Measurements from ENCODE around the gene STK32B. TPM values are rescaled to one million over a fixed set of nuclear protein-coding genes. Genes with fewer than 3 reads are reported as not detected.

The STK32B gene
- total RNA-seq, 1 donor from 2014 or later, result 4.3 TPM

GRCh38 chr4:5510504-5510903 is 459.2 kb downstream of the STK32B start:
- DNase-seq (ENCODE audit: low spot score), result no peak

GRCh38 chr4:5511791-5512190 is 460.5 kb downstream of the STK32B start:
- no peak for DNase-seq (ENCODE audit: low spot score)

GRCh38 chr4:5515646-5516045 is 464.4 kb downstream of the STK32B start:
- no peak for DNase-seq (ENCODE audit: low spot score)

DNA sequence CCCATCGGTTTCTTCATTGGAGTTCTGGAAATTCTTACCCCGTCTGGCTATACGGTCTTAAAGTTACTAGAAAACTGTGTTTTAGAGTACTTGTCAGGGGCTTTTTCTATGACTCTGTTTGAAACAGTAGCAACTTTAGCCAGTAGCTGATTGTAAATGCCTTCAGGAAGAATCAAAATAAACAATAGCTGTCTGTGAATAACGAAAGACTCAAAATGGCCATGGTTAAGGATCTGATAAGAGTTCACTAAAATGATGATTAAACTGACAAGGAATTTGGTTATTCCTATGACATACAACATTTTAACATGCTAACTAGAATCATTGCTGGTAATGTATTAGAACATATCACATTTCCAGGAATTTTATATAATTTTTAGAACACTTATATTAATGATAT is 466.1 kb downstream of the STK32B start:
- DNase-seq (ENCODE audit: low spot score), result no peak

- DNase-seq (ENCODE audit: low spot score), result no peak
Observed at GRCh38 chr4:5524446-5525299, 473.4 kb downstream of the STK32B start.

- DNase-seq (ENCODE audit: low spot score), result no peak
Observed at GRCh38 chr4:5526080-5526846, 475.0 kb downstream of the STK32B start.

- DNase-seq (ENCODE audit: low spot score), result no peak
Observed at GRCh38 chr4:5527211-5527610, 475.9 kb downstream of the STK32B start.

DNA sequence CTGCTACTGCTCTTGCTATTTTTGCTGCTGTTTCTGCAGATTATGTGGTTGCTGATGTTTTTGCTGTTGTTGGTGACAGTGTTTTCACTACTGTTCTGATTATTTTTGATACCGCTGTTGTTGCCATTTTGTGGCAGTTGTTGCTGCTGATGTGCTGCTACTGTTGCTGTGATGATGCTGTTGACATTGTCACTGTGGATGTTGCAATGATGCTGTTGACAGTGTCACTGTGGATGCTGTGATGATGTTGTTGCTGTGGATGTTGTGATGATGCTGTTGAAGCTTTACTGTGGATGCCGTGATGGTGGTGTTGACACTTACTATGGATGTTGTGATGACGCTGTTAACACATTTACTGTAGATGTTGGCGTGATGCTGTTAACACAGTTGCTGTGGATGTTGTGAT is 476.8 kb downstream of the STK32B start:
- DNase-seq (ENCODE audit: low spot score), result no peak

DNA sequence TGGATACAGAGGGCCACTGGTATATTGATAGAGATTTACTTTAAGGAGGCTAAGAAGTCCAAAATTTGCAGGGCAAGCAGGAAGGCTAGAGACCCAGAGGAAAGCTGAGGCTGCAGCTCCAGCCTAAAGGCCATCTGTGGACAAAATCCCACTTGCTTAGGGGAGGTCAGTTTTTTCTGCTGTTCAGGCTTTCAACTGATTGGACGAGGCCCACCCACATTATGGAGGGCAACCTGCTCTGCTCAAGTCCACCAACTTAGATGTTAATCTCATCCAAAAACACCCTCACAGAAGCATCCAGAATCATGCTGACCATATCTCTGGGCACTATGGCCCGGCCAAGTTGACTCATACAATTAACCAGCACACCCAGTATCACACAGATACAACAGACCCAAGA is 480.8 kb downstream of the STK32B start:
- no peak for DNase-seq (ENCODE audit: low spot score)

- DNase-seq (ENCODE audit: low spot score), result no peak
Observed at GRCh38 chr4:5539584-5539983, 488.3 kb downstream of the STK32B start.

DNA sequence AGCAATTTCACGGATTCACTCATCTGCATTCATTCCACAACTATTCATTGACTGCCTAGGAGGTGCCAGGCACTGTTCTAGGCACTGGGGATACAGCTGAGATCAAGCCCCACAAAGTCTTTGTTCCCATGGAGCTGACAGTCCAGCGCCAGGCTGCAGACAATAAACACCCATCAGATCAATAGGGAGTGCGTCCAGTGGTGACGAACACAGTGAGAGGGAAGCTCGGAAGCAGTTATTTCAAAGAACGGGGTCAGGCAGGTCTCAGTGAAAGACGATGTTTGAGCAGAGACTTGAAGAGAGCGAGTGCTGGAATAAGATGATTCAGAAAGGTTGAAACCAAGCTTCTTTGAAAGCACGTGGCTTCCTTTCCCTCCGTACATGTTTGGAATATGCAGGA is 489.9 kb downstream of the STK32B start:
- no peak for DNase-seq (ENCODE audit: low spot score)

- DNase-seq (ENCODE audit: low spot score), result no peak
Observed at GRCh38 chr4:5543681-5544080, 492.4 kb downstream of the STK32B start.

GRCh38 chr4:5544762-5545161 is 493.5 kb downstream of the STK32B start:
- no peak for DNase-seq (ENCODE audit: low spot score)

DNA sequence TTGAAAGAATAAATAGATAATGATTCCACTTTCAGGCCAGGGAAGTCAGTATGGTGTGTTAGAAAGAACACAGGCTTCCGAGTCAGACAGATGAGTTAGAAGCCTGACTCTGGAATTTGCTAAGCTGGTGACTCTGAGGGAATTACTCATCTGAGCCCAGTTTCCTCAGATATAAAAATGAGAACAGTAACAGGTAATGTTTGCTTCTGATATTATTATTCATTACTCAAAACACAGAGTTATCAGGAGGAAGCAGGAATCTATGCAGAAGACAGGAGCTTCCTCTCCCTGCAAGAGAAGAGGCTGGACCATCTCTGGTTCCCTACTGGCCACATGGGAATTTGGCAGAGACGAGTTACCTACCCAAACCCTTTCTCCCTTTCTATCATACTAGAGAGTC is 494.0 kb downstream of the STK32B start:
- no peak for DNase-seq (ENCODE audit: low spot score)

GRCh38 chr4:5547651-5548249 is 496.5 kb downstream of the STK32B start:
- no peak for DNase-seq (ENCODE audit: low spot score)

Other genes starting within 250 kb of the STK32B start
- 38.9 TPM for gene MSX1, start 191.8 kb upstream of the STK32B start, total RNA-seq
- 1.4 TPM for gene CYTL1, start 32.0 kb upstream of the STK32B start, total RNA-seq